HG03439 (cell line): ENCODE data around the gene SHC1.

Source experiments
- ATAC-seq: cut with Tn5 transposase; IDR thresholded peaks from one replicate; pipeline ENCODE4 v1.9.1; 2021; ENCODE audit warnings: mild to moderate bottlenecking, moderate library complexity; ENCODE audit not compliant: unreplicated experiment

SHC1 gene

GRCh38 chr1:154940651-154941194 lies 29.8 kb downstream of the SHC1 start:
- no peak for ATAC-seq

GRCh38 chr1:154940213-154940560 lies 30.4 kb downstream of the SHC1 start:
- ATAC-seq = no peak

GRCh38 chr1:154938604-154939399 lies 31.7 kb downstream of the SHC1 start:
- ATAC-seq = no peak

- no peak for ATAC-seq
These were observed 32.6 kb downstream of the SHC1 start for GRCh38 chr1:154937988-154938386.

- ATAC-seq = peak; percentile 51
These were observed 33.2 kb downstream of the SHC1 start for GRCh38 chr1:154937085-154937987.

GRCh38 chr1:154936555-154937084 lies 33.9 kb downstream of the SHC1 start, which contains the start of gene PMVK:
PMVK (minus strand) TSS chr1:154936719; CDS start chr1:154936685, 34 bp downstream.
- peak; percentile 71 for ATAC-seq

GRCh38 chr1:154935749-154936554 lies 34.6 kb downstream of the SHC1 start:
- no peak for ATAC-seq

- ATAC-seq = no peak
These were observed 36.1 kb downstream of the SHC1 start for GRCh38 chr1:154934358-154934948.

GRCh38 chr1:154931940-154932487 lies 38.5 kb downstream of the SHC1 start:
- no peak for ATAC-seq

GRCh38 chr1:154926201-154926600 lies 44.3 kb downstream of the SHC1 start:
- no peak for ATAC-seq

- ATAC-seq = no peak
These were observed 45.0 kb downstream of the SHC1 start for GRCh38 chr1:154925335-154926170.

GRCh38 chr1:154923695-154924094 lies 46.9 kb downstream of the SHC1 start:
- ATAC-seq = no peak

- ATAC-seq = no peak
These were observed 57.3 kb downstream of the SHC1 start for GRCh38 chr1:154913273-154913672.

GRCh38 chr1:154912755-154913154 lies 57.8 kb downstream of the SHC1 start:
- ATAC-seq = no peak
